Omental fat pad (tissue), 4 donors: ENCODE measurements around the gene JMJD6. TPM values are rescaled to one million over a fixed set of nuclear protein-coding genes. Genes with fewer than 3 reads are reported as not detected.
"Not testable (repeated sequence)": the region's sequence is repeated elsewhere in the genome, so short reads cannot be mapped to it uniquely, and the experiment has no call there.

Source experiments
- ATAC-seq: fragments of 150-250 bp; one replicate; pipeline ENCODE4 v1.9.1; 2016; ENCODE audit warnings: mild to moderate bottlenecking, moderate library complexity; ENCODE audit not compliant: low FRiP score
- DNase-seq: peaks from one replicate; pipeline ENCODE4 v3.0.0-alpha.2; 2019; ENCODE audit warnings: low spot score
- CTCF ChIP-seq, 3 donors: fragments of 450-650 bp; IDR thresholded peaks; one replicate each; pipeline ENCODE4 v1.5.1; 2016 to 2017; ENCODE audit warnings: antibody characterized with exemption in 3 of 3, mild to moderate bottlenecking in 3 of 3, moderate library complexity in 2 of 3
- total RNA-seq, 4 donors: library from RNA; depleted of rRNA; stranded (reverse); fragments of >200 nt; gene quantifications; one replicate each; pipeline ENCODE4 v1.1.0, GENCODE V29; 2016

The JMJD6 gene
- total RNA-seq, 4 donors from 2014 or later, result 17.7 to 40.4 (median 30.4) TPM

DNA sequence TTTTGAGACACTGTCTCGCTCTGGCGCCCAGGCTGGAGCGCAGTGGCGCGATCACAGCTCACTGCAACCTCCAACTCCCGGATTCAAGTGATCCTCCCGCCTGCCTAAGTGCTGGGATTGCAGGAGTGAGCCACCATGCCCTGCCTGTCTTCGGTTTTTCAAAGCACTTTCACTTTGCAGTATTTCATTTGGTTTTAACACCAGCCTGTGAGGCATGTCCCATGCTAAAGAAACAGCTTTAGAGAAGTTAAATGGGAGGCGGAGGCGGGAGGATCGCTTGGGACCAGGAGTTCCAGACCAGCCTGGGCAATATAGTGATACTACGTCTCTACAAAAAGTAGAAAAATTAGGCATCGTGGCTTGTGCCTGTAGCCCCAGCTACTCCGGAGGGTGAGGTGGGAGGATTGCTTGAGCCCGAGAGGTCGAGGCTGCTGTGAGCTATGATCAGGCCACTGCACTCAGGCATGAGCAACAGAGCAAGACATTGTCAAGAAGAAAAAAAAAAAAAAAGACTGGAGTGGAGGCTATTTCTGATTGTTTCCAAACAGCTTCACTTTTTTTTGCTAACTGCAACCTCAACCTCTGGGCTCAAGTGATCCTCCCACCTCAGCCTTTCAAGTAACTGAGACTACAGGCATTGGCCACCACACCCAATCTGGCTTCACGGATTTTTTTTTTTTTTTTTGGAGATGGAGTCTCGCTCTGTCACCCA is 1.5 kb upstream of the JMJD6 start:
- ATAC-seq (no peak), DNase-seq (no peak)
- no peak for TF ChIP-seq CTCF (IDR thresholded peaks at IDR 0.05)

- ATAC-seq, result peak; percentile 70
- TF ChIP-seq CTCF (IDR thresholded peaks at IDR 0.05), result peak in 1 of 3 donors; percentile 82
- DNase-seq, result peak; percentile 48
These were observed 641 bp upstream of the JMJD6 start, which contains the start of gene METTL23 for GRCh38 chr17:76726776-76727718. Gene METTL23, plus strand, starts transcription at chr17:76726839. Its CDS starts 2,872 bp downstream, at chr17:76729711.

DNA sequence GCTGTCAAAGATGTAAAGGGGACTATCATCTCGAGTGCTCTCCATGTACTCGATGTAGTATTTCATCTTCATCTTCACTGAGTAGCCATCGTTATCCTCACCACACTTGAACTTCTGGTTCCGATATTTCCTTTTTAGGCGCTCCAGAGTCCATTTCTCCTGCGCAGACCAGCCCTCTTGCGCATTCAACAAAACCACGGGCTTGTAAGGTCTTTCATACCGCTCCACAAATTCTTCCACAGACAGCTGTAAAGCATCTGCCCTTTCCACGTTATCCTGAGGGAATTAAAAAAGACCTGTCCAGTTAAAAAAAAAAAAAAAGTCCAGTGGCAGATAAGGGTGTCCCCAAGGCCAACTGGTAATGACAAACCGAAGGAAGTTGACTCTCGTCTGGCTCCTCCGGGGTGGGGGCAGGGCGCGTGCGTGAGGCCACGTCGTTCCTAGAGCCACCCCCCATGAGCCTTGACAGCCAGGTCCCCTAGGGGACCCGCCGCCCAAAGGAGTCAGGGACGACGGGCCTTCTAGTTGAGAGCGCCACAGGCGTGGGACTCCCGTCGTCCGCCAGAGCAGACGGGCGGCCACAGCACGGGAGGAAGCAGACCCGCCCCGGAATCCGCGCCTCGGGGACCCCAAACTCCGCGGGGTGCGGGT is 701 bp downstream of the JMJD6 start:
- DNase-seq (peak; percentile 49), ATAC-seq (peak; percentile 24)
- no peak for TF ChIP-seq CTCF (IDR thresholded peaks at IDR 0.05)

- ATAC-seq, result no peak
- no peak for TF ChIP-seq CTCF (IDR thresholded peaks at IDR 0.05)
- DNase-seq, result no peak
These were observed 2.6 kb downstream of the JMJD6 start for GRCh38 chr17:76723812-76724211.

DNA sequence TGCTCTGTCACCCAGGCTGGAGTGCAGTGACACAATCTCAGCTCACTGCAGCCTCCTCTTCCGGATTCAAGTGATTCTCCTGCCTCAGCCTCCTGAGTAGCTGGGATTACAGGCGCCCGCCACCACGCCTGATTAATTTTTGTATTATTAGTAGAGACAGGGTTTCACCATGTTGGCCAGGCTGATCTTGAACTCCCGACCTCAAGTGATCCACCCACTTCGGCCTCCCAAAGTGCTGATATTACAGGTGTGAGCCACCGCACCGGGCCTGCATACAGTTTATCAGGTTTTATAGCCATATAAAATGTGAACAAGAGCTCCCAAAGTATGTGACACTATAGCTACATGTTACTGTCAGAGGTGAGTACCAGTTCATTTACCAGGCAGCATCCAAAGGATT is 3.4 kb downstream of the JMJD6 start:
- ATAC-seq, DNase-seq: not testable (repeated sequence)

GRCh38 chr17:76722279-76722678 is 4.1 kb downstream of the JMJD6 start:
- ATAC-seq (no peak), DNase-seq (no peak)
- TF ChIP-seq CTCF (IDR thresholded peaks at IDR 0.05), result no peak

- TF ChIP-seq CTCF (IDR thresholded peaks at IDR 0.05), result no peak
- ATAC-seq, result no peak
- no peak for DNase-seq
These were observed 4.9 kb downstream of the JMJD6 start for GRCh38 chr17:76721463-76721862.
